HepG2 (cell line): ENCODE measurements around the gene ANKRD40CL. TPM values are rescaled to one million over a fixed set of nuclear protein-coding genes. Genes with fewer than 3 reads are reported as not detected.

Experiments
- ARNT ChIP-seq: fragments of 450-650 bp; IDR thresholded peaks from 2 replicates; pipeline ENCODE4 v1.6.1; 2017
- BRF2 ChIP-seq: sonication (generic); formaldehyde crosslinking; IDR thresholded peaks from 2 replicates; pipeline ENCODE4 v1.8.1; 2022; ENCODE audit warnings: mild to moderate bottlenecking, missing genetic modification reagents
- DMAP1 ChIP-seq: IDR thresholded peaks from 2 replicates; pipeline ENCODE4 v1.6.1; 2016
- EED ChIP-seq: sonication (generic); formaldehyde crosslinking; IDR thresholded peaks from 2 replicates; pipeline ENCODE4 v1.5.0; 2020; ENCODE audit warnings: mild to moderate bottlenecking, missing genetic modification reagents
- GPBP1L1 ChIP-seq: sonication (generic); formaldehyde crosslinking; IDR thresholded peaks from 2 replicates; pipeline ENCODE4 v1.5.0; 2020; ENCODE audit warnings: mild to moderate bottlenecking, missing genetic modification reagents
- HDAC1 ChIP-seq: sonication (generic); formaldehyde crosslinking; IDR thresholded peaks from 2 replicates; pipeline ENCODE4 v1.5.1; 2020; ENCODE audit warnings: mild to moderate bottlenecking, missing genetic modification reagents
- MIER3 ChIP-seq: IDR thresholded peaks from 2 replicates; pipeline ENCODE4 v1.6.1; 2016; ENCODE audit warnings: missing compliant biosample characterization, borderline replicate concordance
- NFRKB ChIP-seq: fragments of 450-650 bp; IDR thresholded peaks from 2 replicates; pipeline ENCODE4 v1.6.1; 2017
- NR0B2 ChIP-seq: sonication (generic); formaldehyde crosslinking; IDR thresholded peaks from 2 replicates; pipeline ENCODE4 v1.4.0; 2020; ENCODE audit warnings: mild to moderate bottlenecking, missing genetic modification reagents
- ZBED4 ChIP-seq: sonication (generic); formaldehyde crosslinking; IDR thresholded peaks from 2 replicates; pipeline ENCODE4 v1.4.0; 2020; ENCODE audit warnings: missing genetic modification reagents, borderline replicate concordance
- ZBTB10 ChIP-seq: sonication (generic); formaldehyde crosslinking; IDR thresholded peaks from 2 replicates; pipeline ENCODE4 v1.4.0; 2020; ENCODE audit warnings: missing genetic modification reagents, borderline replicate concordance
- ZBTB2 ChIP-seq: sonication (generic); formaldehyde crosslinking; IDR thresholded peaks from 2 replicates; pipeline ENCODE4 v1.8.0; 2022; ENCODE audit warnings: low read depth, missing genetic modification reagents
- ZBTB38 ChIP-seq: sonication (generic); formaldehyde crosslinking; IDR thresholded peaks from 2 replicates; pipeline ENCODE4 v1.5.1; 2020; ENCODE audit warnings: mild to moderate bottlenecking, missing genetic modification reagents
- ZNF510 ChIP-seq: sonication (generic); formaldehyde crosslinking; IDR thresholded peaks from 2 replicates; pipeline ENCODE4 v1.4.0; 2020; ENCODE audit warnings: low read depth, mild to moderate bottlenecking, missing genetic modification reagents
- ZNF670 ChIP-seq: sonication (generic); formaldehyde crosslinking; IDR thresholded peaks from 2 replicates; pipeline ENCODE4 v1.8.0; 2022; ENCODE audit warnings: mild to moderate bottlenecking, missing genetic modification reagents, borderline replicate concordance
- ZSCAN30 ChIP-seq: sonication (generic); formaldehyde crosslinking; IDR thresholded peaks from 2 replicates; pipeline ENCODE4 v1.5.0; 2020; ENCODE audit warnings: mild to moderate bottlenecking, missing genetic modification reagents
- polyA plus RNA-seq, 8 experiments: library from polyadenylated mRNA; depleted of rRNA in 3 of 8; stranded (reverse) in 7 of 8; unstranded in 1 of 8; fragments of >200 nt; fragmentation: Illumina TruSeq in 4 of 8; extraction: Trizol in 4 of 8; gene quantifications; 2 replicates each; pipeline versions ENCODE4 v1.2.1 to v1.2.3, GENCODE V29; 2011 to 2016; ENCODE audit warnings: low read depth in 4 of 8, missing spikeins in 1 of 8, mixed read lengths in 1 of 8; ENCODE audit not compliant: insufficient read depth in 1 of 8
- total RNA-seq, 5 experiments: library from RNA; depleted of rRNA; stranded (reverse); fragments of >200 nt; fragmentation: Illumina TruSeq; extraction: Trizol; gene quantifications; 2 replicates each; pipeline ENCODE4 v1.2.3, GENCODE V29; 2016; ENCODE audit warnings: low read depth in 1 of 5

The ANKRD40CL gene
- total and polyA plus RNA-seq, 2 of the 13 experiments (the other 11 are each of a cell fraction or from before 2014, with no cell fraction given) = 0.03 to 0.11 TPM

- no peak for TF ChIP-seq ZNF510 (CRISPR knock-in tag)
- no peak for TF ChIP-seq NFRKB
- TF ChIP-seq ZBTB38 (CRISPR knock-in tag) = 0 out of 2 replicates have a peak, but pooled peaks have one; percentile 9
- TF ChIP-seq MIER3 (CRISPR knock-in tag) = 0 out of 2 replicates have a peak, but pooled peaks have one; percentile 21
- TF ChIP-seq GPBP1L1 (CRISPR knock-in tag) = no peak
- no peak for TF ChIP-seq NR0B2 (CRISPR knock-in tag)
- no peak for TF ChIP-seq ZBED4
- TF ChIP-seq ZNF670 = no peak
- TF ChIP-seq EED (CRISPR knock-in tag) = no peak
- no peak for TF ChIP-seq ZBTB10
- TF ChIP-seq ARNT = no peak
- TF ChIP-seq ZSCAN30 (CRISPR knock-in tag) = no peak
- TF ChIP-seq BRF2 = no peak
- TF ChIP-seq ZBTB2 = no peak
- TF ChIP-seq DMAP1 = no peak
- TF ChIP-seq HDAC1 (CRISPR knock-in tag) = peak; percentile 35; the same call in 1 of the 2 replicates
These were observed 895 bp downstream of the ANKRD40CL start (continued) for GRCh38 chr17:50766222-50767023.
